OCI-LY7 (cell line): Measurements from ENCODE around the gene DENND1A.

Source experiments
- CTCF ChIP-seq: fragments of 200-600 bp; sonication (generic); conservative IDR thresholded peaks from 2 replicates; pipeline ENCODE4 v1.5.1; 2014; ENCODE audit warnings: mild to moderate bottlenecking, antibody characterized with exemption, low read length, moderate library complexity, mixed read lengths
- EZH2phosphoT487 ChIP-seq: fragments of 200-600 bp; sonication (generic); IDR thresholded peaks from 2 replicates; pipeline ENCODE4 v1.6.1; 2018; ENCODE audit warnings: low read depth, borderline replicate concordance, mild to moderate bottlenecking, mixed run types, antibody characterized with exemption, low read length, moderate library complexity, mixed read lengths

- no peak for TF ChIP-seq CTCF
- no peak for TF ChIP-seq EZH2phosphoT487
Observed at GRCh38 chr9:123341816-123342215, 588.1 kb downstream of the DENND1A start.
